ENCODE measurements around the gene PCOLCE2. TPM values are rescaled to one million over a fixed set of nuclear protein-coding genes. Genes with fewer than 3 reads are reported as not detected.

The PCOLCE2 gene
- total RNA-seq, 1 donor, result 21.4 TPM

- DNase-seq (ENCODE audit: insufficient read length, low spot score, missing footprints), result no peak
- no peak for TF ChIP-seq CTCF (IDR thresholded peaks at IDR 0.05; ENCODE audit: extremely low read depth, low read depth, low read length)
- H3K36me3 ChIP-seq (ENCODE audit: insufficient read depth, low read length), result no peaks in the 10 kb centered on the region
- H3K9me3 ChIP-seq (ENCODE audit: low read depth, low read length), result no peaks in the 10 kb centered on the region
- H3K27ac ChIP-seq (ENCODE audit: low read depth, low read length), result no peak overlapping the region
- no peaks in the 10 kb centered on the region for H3K79me2 ChIP-seq (ENCODE audit: insufficient read depth, low read length)
- H3K4me1 ChIP-seq (ENCODE audit: insufficient read depth, low read length), result peaks cover 28% of the 10 kb centered on the region
- no peak overlapping the region for H3K4me3 ChIP-seq (ENCODE audit: insufficient read depth, low read length)
- H3K27me3 ChIP-seq (ENCODE audit: insufficient read depth, low read length), result no peaks in the 10 kb centered on the region
- no peaks in the 10 kb centered on the region for H4K20me1 ChIP-seq (ENCODE audit: insufficient read depth, low read length)
- no peak overlapping the region for H3K4me2 ChIP-seq (ENCODE audit: insufficient read depth, low read length)
- peak overlapping the region; percentile 1 for H2AFZ ChIP-seq (ENCODE audit: low read length)
These were observed 35.4 kb downstream of the PCOLCE2 start for GRCh38 chr3:142853270-142854168.

GRCh38 chr3:142852009-142852408 is 36.9 kb downstream of the PCOLCE2 start:
- Histone ChIP-seq H3K27ac (ENCODE audit: low read depth, low read length) (no peak overlapping the region), H3K27me3 (ENCODE audit: insufficient read depth, low read length) (no peaks in the 10 kb centered on the region), H3K4me1 (ENCODE audit: insufficient read depth, low read length) (peaks cover 28% of the 10 kb centered on the region), H4K20me1 (ENCODE audit: insufficient read depth, low read length) (no peaks in the 10 kb centered on the region), H3K9me3 (ENCODE audit: low read depth, low read length) (no peaks in the 10 kb centered on the region), H3K79me2 (ENCODE audit: insufficient read depth, low read length) (no peaks in the 10 kb centered on the region), H2AFZ (ENCODE audit: low read length) (no peak overlapping the region), H3K4me2 (ENCODE audit: insufficient read depth, low read length) (no peak overlapping the region), H3K36me3 (ENCODE audit: insufficient read depth, low read length) (no peaks in the 10 kb centered on the region), H3K4me3 (ENCODE audit: insufficient read depth, low read length) (no peak overlapping the region)
- DNase-seq (ENCODE audit: insufficient read length, low spot score, missing footprints), result no peak
- TF ChIP-seq CTCF (IDR thresholded peaks at IDR 0.05; ENCODE audit: extremely low read depth, low read depth, low read length), result no peak

GRCh38 chr3:142850395-142851023 is 38.4 kb downstream of the PCOLCE2 start:
- Histone ChIP-seq H3K4me3 (ENCODE audit: insufficient read depth, low read length) (no peak overlapping the region), H3K4me2 (ENCODE audit: insufficient read depth, low read length) (peak overlapping the region; percentile 18), H4K20me1 (ENCODE audit: insufficient read depth, low read length) (no peaks in the 10 kb centered on the region), H2AFZ (ENCODE audit: low read length) (no peak overlapping the region), H3K27me3 (ENCODE audit: insufficient read depth, low read length) (no peaks in the 10 kb centered on the region), H3K36me3 (ENCODE audit: insufficient read depth, low read length) (no peaks in the 10 kb centered on the region), H3K9me3 (ENCODE audit: low read depth, low read length) (no peaks in the 10 kb centered on the region), H3K27ac (ENCODE audit: low read depth, low read length) (peak overlapping the region; percentile 9), H3K4me1 (ENCODE audit: insufficient read depth, low read length) (peaks cover 28% of the 10 kb centered on the region), H3K79me2 (ENCODE audit: insufficient read depth, low read length) (no peaks in the 10 kb centered on the region)
- peak; percentile 87 for DNase-seq (ENCODE audit: insufficient read length, low spot score, missing footprints)
- no peak for TF ChIP-seq CTCF (IDR thresholded peaks at IDR 0.05; ENCODE audit: extremely low read depth, low read depth, low read length)

- no peak overlapping the region for H2AFZ ChIP-seq (ENCODE audit: low read length)
- H4K20me1 ChIP-seq (ENCODE audit: insufficient read depth, low read length), result no peaks in the 10 kb centered on the region
- H3K27me3 ChIP-seq (ENCODE audit: insufficient read depth, low read length), result no peaks in the 10 kb centered on the region
- no peak overlapping the region for H3K27ac ChIP-seq (ENCODE audit: low read depth, low read length)
- no peaks in the 10 kb centered on the region for H3K36me3 ChIP-seq (ENCODE audit: insufficient read depth, low read length)
- no peaks in the 10 kb centered on the region for H3K79me2 ChIP-seq (ENCODE audit: insufficient read depth, low read length)
- TF ChIP-seq CTCF (IDR thresholded peaks at IDR 0.05; ENCODE audit: extremely low read depth, low read depth, low read length), result no peak
- no peak overlapping the region for H3K4me2 ChIP-seq (ENCODE audit: insufficient read depth, low read length)
- H3K4me3 ChIP-seq (ENCODE audit: insufficient read depth, low read length), result no peak overlapping the region
- DNase-seq (ENCODE audit: insufficient read length, low spot score, missing footprints), result no peak
- H3K9me3 ChIP-seq (ENCODE audit: low read depth, low read length), result no peaks in the 10 kb centered on the region
- peaks cover 28% of the 10 kb centered on the region for H3K4me1 ChIP-seq (ENCODE audit: insufficient read depth, low read length)
These were observed 39.7 kb downstream of the PCOLCE2 start for GRCh38 chr3:142849148-142849547.

Data from osteoblast (primary cell).